GM12873 (cell line): ENCODE measurements around the gene MPPED1.

Experiments
- TF ChIP-seq, protein P1 (sequence below): IDR thresholded peaks from 2 replicates; pipeline ENCODE4 v1.5.1; 2012; ENCODE audit warnings: low read depth, mild to moderate bottlenecking, moderate library complexity, low read length, control low read depth; ENCODE audit not compliant: insufficient read depth; ENCODE audit errors: missing control alignments

The MPPED1 gene

DNA sequence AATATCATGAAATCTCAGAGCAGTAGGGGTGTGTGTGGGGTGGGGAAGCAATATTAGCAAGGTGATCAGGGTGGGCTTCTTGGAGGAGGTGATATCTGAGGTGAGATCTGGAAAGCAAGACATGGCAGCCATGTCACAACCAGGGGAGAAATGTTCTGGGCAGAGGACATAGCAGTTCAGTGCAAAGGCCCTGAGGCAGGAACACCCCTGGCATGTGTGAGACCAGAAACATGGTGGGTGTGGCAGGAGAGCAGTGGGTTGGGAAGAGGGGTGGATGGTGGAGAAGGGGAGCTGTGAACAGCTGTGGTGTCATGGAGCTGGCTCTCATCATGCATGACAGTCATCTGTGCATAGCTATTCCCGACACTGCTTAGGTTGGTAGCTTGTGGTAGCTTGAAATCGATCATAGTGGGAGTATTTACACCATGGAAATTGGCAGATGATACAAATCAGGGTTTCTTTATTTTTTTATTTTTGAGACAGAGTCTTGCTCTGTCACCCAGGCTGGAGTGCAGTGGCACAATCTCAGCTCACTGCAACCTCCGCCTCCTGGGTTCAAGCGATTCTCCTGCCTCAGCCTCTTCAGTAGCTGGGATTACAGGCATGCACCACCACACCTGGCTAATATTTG is 17.9 kb upstream of the MPPED1 start:
- TF ChIP-seq, protein P1, sequence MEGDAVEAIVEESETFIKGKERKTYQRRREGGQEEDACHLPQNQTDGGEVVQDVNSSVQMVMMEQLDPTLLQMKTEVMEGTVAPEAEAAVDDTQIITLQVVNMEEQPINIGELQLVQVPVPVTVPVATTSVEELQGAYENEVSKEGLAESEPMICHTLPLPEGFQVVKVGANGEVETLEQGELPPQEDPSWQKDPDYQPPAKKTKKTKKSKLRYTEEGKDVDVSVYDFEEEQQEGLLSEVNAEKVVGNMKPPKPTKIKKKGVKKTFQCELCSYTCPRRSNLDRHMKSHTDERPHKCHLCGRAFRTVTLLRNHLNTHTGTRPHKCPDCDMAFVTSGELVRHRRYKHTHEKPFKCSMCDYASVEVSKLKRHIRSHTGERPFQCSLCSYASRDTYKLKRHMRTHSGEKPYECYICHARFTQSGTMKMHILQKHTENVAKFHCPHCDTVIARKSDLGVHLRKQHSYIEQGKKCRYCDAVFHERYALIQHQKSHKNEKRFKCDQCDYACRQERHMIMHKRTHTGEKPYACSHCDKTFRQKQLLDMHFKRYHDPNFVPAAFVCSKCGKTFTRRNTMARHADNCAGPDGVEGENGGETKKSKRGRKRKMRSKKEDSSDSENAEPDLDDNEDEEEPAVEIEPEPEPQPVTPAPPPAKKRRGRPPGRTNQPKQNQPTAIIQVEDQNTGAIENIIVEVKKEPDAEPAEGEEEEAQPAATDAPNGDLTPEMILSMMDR: no peak

DNA sequence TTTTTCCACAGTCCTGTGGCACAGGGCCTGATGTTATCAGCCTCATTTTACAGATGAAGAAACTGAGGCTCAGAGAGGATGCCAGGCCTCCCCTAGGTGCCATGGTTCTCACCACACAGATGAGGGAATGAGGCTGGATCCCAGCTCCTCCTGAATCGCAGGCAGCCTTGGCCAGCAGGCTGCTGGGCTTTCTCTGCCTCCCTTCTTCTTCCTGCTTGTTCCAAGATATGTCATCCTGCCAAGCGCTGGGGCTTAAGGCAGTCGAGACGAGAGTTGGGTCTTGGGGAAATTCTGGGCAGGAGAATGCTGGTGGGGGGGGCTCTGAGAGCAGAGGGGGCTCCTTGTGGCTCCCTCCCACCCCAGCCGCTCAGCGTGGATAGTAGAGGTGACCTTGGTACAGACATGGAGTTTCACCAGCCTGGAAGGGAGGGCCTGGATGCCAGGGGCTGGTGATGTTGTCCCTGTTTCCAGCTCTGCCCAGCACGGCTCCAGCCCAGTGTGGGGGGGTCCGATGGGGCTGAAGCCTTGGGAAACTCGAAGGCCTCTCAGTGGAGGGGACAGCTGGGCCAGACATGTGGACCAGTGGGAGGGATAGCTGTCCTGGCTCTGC is 16.6 kb upstream of the MPPED1 start:
- TF ChIP-seq, protein P1: no peak

DNA sequence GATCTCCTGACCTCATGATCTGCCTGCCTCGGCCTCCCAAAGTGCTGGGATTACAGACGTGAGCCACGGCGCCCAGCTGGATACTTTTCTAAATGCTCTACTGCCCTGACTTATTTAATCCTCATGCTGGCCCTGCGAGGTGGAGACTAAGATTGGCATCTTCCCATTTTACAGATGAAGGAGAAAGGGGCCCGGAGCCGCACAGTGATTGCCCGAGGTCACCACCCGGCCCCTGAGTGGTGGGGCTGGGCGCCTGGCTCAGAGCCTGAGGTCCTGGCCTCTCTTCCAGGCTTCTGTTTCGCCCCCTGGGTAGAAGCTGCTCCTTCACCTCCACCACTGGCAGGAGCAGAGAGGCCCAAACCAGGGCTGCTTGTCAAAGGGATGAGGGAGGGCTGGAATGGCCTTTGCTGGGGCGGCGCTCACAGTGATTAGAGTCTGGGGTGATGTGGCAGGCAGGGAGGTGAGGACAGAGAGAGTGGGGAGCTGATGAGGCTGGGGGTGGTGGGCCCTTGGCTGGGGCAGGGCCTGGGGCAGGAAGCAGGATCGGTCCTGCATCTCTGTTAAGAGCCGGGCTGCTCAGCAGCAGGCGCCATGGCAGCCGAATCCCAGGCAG is 15.4 kb upstream of the MPPED1 start:
- TF ChIP-seq, protein P1: no peak

DNA sequence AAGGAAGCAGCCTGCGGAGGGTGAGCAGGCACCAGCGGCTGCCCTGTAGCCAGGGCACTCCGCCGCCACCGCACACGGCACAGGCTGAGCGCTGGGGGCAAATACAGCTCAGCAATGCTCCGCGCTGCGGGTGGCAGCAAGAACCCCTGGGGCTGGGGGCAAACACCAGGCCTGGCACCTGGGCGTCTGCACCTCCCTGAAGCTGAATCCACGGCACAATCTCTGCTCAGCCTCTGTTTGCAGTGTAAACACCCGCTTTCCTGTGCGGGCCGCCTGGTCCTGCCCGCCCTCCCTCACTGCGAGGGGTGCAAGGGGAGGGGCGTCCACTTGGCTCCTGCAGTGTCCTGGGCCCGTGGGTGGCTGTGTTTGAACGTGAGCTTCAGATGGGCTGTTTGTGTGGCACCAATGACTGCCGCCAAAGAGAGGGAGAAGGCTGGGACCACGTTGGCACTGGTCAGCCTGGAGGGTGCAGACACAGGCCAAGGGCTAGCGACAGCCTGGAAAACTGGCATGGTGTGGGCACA is 14.8 kb upstream of the MPPED1 start:
- TF ChIP-seq, protein P1: no peak

DNA sequence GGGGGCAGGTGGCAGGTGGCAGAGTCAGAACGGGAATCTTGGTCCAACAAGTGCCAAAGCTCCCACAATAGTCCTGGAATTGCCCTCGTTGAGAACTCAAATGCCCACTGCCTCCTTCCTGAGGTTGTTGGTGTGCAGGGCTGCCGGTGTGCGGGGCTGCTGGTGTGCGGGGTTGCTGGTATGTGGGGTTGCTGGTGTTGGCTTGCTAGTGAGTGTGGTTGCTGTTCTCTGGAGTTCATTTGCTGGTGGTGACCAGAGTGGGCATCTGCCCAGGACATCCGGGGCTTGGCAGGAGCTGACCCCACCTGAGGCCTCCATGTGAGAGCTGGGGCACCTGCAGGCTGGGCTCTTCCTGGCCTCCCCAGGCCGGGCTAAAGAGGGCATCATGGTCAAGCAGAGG is 14.0 kb upstream of the MPPED1 start:
- TF ChIP-seq, protein P1: no peak

DNA sequence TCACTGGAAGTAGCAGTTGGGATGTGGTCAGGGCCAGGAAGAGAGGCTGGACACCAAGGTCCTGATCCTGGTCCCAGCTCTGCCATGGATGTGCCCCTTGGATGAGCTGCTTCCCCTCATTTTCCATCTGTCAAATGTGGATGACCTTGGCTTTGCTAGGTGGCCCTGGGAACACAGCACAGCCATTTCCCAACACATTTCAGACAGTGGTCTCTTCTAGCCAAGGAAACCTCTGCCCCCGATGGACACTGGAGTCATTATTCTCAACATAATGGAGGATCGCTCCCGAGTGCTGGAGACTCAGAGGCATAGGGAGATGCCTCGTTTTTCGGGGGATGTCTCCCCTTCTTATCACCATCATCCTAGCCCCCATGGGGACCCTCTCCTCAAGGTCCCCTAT is 13.6 kb upstream of the MPPED1 start:
- TF ChIP-seq, protein P1: no peak

DNA sequence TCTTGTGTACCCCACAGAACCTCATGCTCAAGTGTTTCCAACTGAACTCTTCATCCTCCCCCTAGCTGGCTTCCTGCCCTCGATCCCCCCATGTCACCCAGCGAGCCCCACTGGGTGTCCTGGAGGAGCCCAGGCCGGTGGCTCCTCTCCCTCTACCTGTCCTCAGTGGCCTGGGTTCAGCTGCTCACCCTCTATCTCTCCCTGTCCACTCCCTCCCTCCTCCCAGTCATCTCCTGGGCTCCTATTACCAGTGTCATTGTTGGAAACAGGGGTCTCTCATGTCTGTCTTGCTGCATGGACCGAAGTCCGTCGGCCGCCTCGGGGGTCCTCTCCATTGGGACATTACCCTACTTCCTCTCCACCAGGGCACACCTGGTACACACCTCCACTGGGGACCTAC is 12.9 kb upstream of the MPPED1 start:
- TF ChIP-seq, protein P1: no peak
